Keratinocyte (primary cell): Measurements from ENCODE around the gene CORO1C.

Experiments
- EZH2 ChIP-seq: IDR thresholded peaks from one replicate; pipeline ENCODE4 v1.6.1; 2012; ENCODE audit warnings: inconsistent platforms, mild to moderate bottlenecking, low read length, moderate library complexity
- TF ChIP-seq, protein P1 (sequence below), 3 experiments: IDR thresholded peaks in 1 of 3; conservative IDR thresholded peaks in 1 of 3; optimal IDR thresholded peaks in 1 of 3; 2 replicates in 2 of 3; 3 replicates in 1 of 3; pipeline versions ENCODE3 to v1.5.1; 2011; ENCODE audit warnings: low read length in 3 of 3, mild to moderate bottlenecking in 3 of 3, moderate library complexity in 2 of 3, control low read depth in 1 of 3, inconsistent platforms in 1 of 3; ENCODE audit not compliant: insufficient read depth in 2 of 3; ENCODE audit errors: extremely low read depth in 1 of 3

DNA sequence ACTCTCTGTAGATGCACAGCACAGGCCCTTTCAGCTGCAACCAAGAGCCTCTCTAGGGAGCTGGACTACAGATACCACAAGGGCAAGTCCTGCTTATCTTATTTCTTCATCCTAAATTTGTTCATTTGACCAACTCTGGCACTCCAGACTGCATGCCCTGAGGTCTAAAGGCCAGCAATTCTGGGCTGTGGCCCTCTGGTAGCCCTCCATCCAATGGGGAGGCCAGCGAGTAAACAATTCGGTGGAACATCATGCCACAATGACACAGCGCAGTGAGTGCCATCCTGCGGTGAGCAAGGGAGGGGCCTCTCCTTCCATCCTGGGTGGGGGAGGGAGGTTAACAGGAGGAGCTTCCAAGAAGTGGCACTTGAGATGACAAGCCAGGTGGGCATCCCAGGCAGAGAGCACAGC is 97.0 kb downstream of the CORO1C start:
- no peak for TF ChIP-seq EZH2
- TF ChIP-seq, protein P1, sequence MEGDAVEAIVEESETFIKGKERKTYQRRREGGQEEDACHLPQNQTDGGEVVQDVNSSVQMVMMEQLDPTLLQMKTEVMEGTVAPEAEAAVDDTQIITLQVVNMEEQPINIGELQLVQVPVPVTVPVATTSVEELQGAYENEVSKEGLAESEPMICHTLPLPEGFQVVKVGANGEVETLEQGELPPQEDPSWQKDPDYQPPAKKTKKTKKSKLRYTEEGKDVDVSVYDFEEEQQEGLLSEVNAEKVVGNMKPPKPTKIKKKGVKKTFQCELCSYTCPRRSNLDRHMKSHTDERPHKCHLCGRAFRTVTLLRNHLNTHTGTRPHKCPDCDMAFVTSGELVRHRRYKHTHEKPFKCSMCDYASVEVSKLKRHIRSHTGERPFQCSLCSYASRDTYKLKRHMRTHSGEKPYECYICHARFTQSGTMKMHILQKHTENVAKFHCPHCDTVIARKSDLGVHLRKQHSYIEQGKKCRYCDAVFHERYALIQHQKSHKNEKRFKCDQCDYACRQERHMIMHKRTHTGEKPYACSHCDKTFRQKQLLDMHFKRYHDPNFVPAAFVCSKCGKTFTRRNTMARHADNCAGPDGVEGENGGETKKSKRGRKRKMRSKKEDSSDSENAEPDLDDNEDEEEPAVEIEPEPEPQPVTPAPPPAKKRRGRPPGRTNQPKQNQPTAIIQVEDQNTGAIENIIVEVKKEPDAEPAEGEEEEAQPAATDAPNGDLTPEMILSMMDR (optimal IDR thresholded peaks at IDR 0.05 in 1 of 3, IDR thresholded peaks at IDR 0.05 in 1 of 3, conservative IDR thresholded peaks at IDR 0.05 in 1 of 3; ENCODE audit: extremely low read depth in 1 of 3, insufficient read depth in 2 of 3, low read length in 3 of 3): no peak
